Ecto neural progenitor cell (in vitro differentiated cells): ENCODE data around the gene TMEM108.

Source experiments
- DNase-seq: peaks from one replicate; pipeline ENCODE4 v3.0.0-alpha.2; 2018; ENCODE audit warnings: low spot score

The TMEM108 gene

DNA sequence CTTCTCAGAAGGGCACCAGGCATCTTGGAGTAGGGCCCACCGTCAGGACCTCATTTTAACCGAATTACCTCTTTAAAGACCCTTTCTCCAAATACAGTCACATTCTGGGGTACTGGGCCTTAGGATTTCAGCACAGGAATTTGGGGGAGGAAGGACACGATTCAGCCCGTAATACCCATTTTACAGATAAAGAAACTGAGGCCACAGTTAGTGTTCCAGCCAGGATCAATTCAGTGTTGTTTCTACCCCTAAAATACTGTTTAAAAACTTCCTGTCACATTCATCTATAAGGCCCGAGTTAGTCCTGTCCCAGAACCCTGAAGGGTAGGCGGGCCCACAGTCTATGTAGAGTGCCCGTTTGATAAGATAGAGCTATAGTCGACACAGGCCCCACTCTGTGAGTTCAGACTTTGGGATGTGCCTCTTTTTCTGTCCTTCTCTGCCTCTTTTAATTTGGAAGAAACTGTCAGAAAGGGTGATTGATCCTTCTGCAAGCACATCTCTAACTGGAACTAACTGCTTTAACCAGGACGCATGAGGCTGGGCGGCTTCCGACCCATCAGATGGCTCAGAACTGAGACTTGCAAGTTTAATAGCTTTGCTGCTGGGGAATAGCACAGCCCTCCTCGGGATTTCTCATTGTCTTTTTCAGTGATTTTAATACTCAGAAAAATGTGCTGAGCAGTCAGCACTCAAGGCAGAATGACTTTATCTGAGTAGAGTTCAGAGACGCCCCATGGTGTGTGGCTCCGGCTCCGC is 381.1 kb downstream of the TMEM108 start:
- no peak for DNase-seq

DNA sequence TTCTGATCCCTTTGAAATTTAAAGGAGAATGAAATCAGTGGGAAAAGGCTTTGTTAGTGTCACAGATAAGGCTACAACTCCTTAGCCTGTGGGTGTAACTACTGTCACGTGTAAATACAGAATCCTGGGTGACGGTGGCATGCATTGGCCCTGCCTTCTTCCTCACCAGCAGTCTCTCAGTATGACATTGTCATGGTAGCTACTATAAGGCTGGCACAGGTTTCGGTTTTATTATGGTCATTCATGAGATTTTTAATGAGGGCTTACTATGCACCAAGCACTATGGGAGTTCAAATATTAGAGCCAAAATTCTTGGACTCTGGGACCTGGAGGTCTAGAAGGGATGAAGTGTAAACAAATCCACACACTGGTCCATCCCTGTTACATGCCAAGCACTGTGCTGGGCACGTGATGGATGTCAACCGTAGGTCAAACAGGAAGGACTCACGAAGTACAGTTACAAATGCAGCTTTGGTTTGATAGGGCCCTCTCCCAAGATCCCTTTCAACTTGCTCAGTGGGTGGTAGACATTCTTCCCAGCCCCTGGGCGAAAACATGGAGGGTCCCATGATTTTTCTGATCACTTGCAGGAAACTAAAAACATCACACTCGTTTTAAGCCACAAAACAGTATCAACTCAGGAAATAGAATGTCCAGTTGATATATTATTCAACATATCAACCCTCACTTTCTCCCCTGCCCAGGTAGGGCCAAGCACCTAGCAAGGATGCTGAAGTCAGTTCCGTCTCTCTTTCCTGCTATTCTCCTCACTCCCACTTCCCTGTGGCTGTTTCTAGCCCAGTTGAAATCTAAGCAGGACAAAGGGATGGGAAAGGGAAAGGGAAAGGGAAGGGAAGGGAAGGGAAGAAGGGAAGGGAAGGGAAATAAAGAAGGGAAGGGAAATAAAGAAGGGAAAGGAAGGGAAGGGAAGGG is 387.0 kb downstream of the TMEM108 start:
- DNase-seq = no peak

DNA sequence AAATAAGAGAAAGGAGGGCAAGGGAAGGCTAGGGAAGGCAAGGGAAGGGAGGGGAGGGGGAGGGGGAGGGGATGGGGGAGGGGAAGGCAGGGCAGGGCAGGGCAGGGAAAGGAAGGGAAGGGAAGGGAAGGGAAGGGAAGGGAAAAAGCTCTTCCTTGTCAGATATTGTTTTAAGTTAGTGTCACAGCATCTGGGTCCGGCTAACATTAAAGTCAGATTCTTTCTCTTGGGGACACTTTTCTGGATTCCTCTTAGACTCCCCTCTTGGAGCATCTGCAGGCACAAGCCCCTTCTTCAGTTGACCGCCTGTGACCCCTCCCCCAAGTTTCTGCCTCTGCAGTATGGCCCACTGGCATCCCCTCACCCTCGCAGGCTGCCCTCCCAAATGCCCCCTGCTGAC is 387.7 kb downstream of the TMEM108 start:
- DNase-seq = no peak

DNA sequence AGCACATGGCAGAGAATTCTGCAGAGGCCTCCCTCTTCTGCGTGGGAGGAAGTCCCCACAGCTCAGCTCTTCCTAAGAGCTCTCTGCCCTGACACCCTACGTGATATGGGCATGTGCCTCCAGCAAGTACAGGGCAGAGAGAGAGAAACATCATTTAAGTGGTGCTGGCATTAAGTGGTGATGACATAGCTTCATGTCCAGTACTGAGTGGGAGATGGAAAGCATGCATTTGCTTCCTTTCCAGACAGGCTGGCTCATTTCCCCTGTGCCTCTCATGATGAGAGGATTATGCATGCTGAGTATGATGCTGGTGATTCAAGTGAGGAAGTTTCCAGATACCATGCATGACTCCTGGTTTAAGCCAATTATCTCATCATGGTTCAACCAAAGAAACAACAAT is 388.5 kb downstream of the TMEM108 start:
- no peak for DNase-seq

DNA sequence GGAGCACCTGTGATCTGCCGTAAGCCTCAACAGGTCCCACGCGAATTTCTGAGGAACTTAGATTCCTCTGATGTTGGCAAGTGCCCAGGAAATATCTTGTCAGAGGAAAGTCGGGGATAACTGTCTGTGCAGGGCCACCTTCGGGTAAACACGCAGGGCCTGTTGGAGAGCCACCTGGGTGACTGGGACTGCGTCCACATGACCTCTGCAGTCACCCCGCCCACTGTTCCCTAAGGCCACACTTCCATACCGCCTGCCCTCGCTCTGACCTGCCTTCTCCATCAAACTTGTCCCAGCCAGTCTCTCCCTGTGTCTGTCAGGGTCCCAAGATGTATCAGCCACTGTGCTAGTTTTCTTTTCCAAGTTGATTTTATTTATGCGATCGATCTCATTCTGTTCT is 390.4 kb downstream of the TMEM108 start:
- DNase-seq = no peak

DNA sequence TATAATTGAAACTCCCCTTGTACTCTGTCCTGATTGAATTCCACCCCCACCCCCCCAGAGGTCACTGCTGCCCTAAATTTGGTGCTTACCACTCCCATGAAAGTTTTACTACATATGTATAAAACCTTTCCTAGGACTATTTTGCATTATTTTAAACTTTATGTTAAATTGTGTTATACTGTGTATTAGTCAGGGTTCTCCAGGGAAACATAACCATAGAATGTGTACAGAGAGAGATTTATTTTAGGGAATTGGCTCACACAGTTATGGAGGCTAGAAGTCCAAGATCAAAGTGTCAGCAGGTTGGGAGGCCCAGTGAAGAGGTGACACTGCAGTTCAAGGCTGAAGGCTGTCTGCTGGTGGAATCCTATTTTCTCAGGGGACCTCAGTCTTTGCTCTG is 390.9 kb downstream of the TMEM108 start:
- DNase-seq = no peak

DNA sequence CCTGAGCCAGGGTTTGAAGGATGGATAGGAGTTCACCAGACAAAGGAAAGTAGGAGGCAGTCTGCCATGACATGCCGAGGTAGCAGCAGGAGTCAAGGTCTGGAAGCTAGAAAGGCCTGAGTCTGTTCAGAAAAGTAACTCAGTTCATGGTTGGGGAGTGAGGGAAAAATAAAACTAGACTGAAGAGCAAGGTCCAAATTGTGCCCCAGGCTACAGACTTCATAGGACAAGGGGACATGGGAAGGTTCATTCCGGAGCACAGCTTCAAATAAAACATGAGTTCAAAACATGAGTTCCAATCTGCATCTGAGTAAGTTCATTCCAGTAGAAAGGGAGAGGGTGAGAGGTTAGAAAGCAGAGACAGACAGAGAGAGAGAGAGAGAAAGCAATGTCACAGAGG is 401.4 kb downstream of the TMEM108 start:
- DNase-seq = no peak

DNA sequence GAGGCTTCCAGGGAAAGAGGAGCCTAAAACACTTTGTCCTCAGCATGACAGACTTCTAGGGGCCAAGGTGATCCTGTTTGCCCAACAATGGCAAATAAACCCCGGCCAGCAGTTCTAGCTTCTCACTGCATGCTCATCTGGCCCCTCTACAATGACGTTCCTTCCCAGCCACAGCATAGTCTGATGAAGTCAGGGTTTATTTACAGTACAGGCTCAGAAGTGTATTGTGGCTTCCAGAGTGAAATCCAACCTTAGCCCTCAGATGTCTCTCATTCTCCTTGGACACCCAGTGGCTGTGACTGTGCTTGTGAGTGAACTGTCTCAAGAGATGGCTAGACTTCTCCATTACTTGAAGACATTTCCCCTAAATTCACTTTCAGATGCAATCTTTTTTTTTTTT is 402.5 kb downstream of the TMEM108 start:
- DNase-seq = no peak

DNA sequence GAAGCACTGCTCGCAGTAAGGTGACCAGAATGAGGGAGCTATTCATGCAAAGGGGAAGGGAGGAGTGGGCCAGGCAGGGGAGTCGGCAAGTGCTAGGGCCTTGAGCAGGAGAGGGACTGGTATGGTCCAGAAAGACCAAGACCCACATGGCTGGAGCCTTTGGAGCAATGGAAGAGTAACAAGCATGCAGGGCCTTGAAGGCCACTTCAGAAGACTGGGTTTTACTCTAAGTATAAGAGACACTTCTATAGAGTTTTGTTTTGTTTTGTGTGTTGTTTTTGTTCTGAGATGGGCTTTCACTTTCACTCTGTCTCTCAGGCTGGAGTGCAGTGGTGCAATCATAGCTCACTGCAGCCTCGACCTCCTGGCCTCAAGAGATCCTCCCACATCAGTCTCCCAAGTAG is 403.7 kb downstream of the TMEM108 start:
- no peak for DNase-seq

DNA sequence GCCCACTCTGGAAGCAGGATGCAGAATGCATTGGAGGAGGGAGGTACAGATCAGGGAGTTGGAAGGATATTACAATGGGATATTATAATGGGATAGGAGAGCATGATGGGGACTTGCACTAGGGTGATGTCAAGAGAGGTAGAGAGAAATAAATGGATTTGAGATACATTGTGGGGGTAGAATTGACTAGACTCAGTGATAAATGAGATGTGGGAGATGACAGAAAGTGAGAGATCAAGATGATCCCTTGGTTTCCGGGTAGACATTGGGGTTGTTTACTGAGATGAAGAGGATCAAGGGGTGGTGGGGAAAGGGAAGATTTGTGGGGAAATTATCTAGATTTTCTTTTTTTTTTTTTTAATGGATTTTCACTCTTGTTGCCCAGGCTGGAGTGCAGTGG is 404.3 kb downstream of the TMEM108 start:
- no peak for DNase-seq

DNA sequence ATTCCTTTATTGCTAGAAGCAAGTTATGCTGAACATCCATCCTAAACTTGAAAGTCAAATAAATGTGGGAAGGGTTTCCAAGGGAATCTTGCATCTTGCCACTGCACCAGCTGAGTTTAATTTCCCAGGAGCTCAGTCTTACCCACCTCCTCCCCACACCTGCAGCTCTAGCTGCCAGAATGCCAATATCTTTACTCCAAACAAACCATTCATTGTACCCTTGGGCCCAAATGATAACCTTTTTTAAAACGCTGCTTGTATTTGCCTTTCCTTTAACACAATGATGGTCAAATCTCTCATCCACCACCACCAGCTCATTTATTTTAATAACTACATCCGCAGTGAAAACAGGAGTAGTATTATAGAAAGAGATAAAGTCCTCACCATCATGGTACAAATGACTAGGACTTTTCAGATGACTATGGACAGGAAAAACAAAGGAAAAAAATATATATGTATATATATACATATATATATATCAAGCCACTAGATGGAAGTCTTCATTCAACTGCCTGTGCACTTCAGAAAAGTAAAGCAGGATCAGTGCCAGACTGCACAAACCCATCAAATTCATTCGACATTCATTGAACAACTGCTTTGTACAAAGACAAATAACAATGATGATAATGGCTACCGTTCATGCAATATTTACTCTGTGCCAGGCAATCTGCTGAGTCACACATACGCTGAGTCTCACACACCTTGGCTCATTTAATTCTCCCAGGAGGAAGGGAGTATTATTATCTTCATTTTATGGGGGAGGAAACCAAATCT is 405.6 kb downstream of the TMEM108 start:
- no peak for DNase-seq

DNA sequence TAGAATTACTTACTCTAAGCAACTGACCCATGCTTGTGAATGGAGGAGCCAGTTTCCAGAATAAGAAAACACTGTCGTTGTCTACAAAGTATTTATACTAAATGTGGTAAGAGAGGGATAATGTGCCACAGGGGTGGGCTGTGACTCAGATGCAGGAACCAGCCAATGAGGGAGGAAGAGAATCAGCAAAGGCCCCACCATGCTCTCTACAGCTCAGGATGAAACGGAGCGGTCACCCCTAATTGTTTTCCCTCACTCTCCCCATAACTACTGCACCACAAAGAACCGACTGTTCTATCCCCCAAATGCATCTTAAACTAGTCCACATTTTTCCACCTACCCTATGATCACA is 406.2 kb downstream of the TMEM108 start:
- DNase-seq = no peak

DNA sequence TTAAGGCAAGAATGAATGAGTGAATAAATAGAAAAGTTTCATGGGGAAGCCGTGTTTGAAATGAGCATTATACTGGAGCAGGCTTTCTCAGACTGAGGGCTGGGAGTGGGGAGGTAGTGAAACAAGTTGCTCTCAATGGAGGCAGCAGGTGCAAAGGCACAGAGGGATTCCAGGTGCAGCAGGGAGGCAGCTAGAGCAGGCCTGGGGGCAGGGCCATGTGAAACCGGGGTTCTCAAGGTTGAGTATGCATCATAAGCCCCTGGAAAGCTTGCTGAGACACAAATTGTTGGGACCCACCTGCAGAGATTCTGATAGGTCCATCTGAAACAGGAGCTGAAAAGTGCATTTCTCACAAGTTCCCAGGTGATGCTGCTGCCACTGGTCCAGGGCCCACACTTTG is 406.9 kb downstream of the TMEM108 start:
- DNase-seq = no peak
